Heart left ventricle (tissue), 16 donors: ENCODE measurements around the gene RAB3GAP1. TPM values are rescaled to one million over a fixed set of nuclear protein-coding genes. Genes with fewer than 3 reads are reported as not detected.

Experiments
- ATAC-seq, 4 donors: fragments of 200-7000 bp; cut with Tn5 transposase; one replicate each; pipeline ENCODE4 v1.9.1; 2020 to 2022; ENCODE audit warnings: moderate library complexity in 4 of 4, mild to moderate bottlenecking in 3 of 4, moderate number of reproducible peaks in 1 of 4
- DNase-seq, 5 donors: peaks; one replicate each; pipeline ENCODE4 v3.0.0-alpha.2; 2020
- H3K27ac ChIP-seq, 12 donors: fragments of 200-600 bp; sonication (generic) in 4 of 12; one replicate each; pipeline versions ENCODE4 v1.5.0 to v1.8.0; 2016 to 2022; ENCODE audit warnings: mild to moderate bottlenecking in 2 of 12
- H3K27me3 ChIP-seq, 9 donors: fragments of 200-600 bp; sonication (generic) in 2 of 9; one replicate each; pipeline versions ENCODE4 v1.5.1 to v1.8.0; 2016 to 2022; ENCODE audit warnings: mild to moderate bottlenecking in 3 of 9
- H3K36me3 ChIP-seq, 9 donors: fragments of 200-600 bp; sonication (generic) in 2 of 9; one replicate each; pipeline versions ENCODE4 v1.5.0 to v1.8.0; 2018 to 2022; ENCODE audit warnings: mild to moderate bottlenecking in 2 of 9
- H3K4me1 ChIP-seq, 12 donors: fragments of 200-600 bp; sonication (generic) in 4 of 12; one replicate each; pipeline versions ENCODE4 v1.5.0 to v1.8.0; 2016 to 2022; ENCODE audit warnings: mild to moderate bottlenecking in 3 of 12
- H3K4me3 ChIP-seq, 12 donors: fragments of 200-600 bp; sonication (generic) in 4 of 12; one replicate each; pipeline versions ENCODE4 v1.5.0 to v1.8.0; 2017 to 2022; ENCODE audit warnings: mild to moderate bottlenecking in 9 of 12, moderate library complexity in 4 of 12
- H3K9me3 ChIP-seq, 12 donors: fragments of 200-600 bp; sonication (generic) in 4 of 12; one replicate each; pipeline versions ENCODE4 v1.5.0 to v1.8.0; 2016 to 2022; ENCODE audit warnings: mild to moderate bottlenecking in 1 of 12
- POLR2A ChIP-seq, 2 donors: fragments of 450-650 bp; IDR thresholded peaks; one replicate each; pipeline ENCODE4 v1.6.1; 2017; ENCODE audit warnings: antibody characterized with exemption in 2 of 2, mild to moderate bottlenecking in 2 of 2, moderate library complexity in 2 of 2
- WGBS, 4 donors: extraction: QIAGEN DNeasy Blood & Tissue Kit in 2 of 4; methylation state at CpG; one replicate each; pipeline versions ENCODE4 v1.1.5 to v1.1.7; 2013 to 2018; 5-methylcytosine and 5-hydroxymethylcytosine counted together
- intact Hi-C, 10 donors: fragments of 100-400 bp; cut with DNase I; formaldehyde crosslinking; loops; one replicate each; pipeline versions ENCODE4 v1.11.1 to v1.14.2; 2022
- polyA plus RNA-seq, 2 donors: library from polyadenylated mRNA; stranded (reverse); fragments of 200-250 nt; gene quantifications; one replicate each; pipeline ENCODE4 v1.2.3, GENCODE V29; 2013
- total RNA-seq, 9 donors: library from RNA; depleted of rRNA in 2 of 9; stranded (reverse); fragments of >200 nt in 2 of 9; fragmentation: NEBNext Ultra II Directional in 3 of 9; extraction: Animal tissue kit (Norgen Biotek cat#: 25700) in 3 of 9; gene quantifications; one replicate each; pipeline versions ENCODE4 v1.1.0 to v1.2.4, GENCODE V29; 2016 to 2023
- TF ChIP-seq, protein P1 (sequence below), 12 donors: fragments of 200-600 bp; sonication (generic) in 4 of 12; IDR thresholded peaks; one replicate each; pipeline versions ENCODE4 v1.5.0 to v1.8.0; 2018 to 2022; ENCODE audit warnings: antibody characterized with exemption in 12 of 12, mild to moderate bottlenecking in 5 of 12
- donor health status: ischemic (EF 13 %, LVEDD 7.1; RV severe dilation, severe dysfunction).
- donor health status: healthy with polysubstance abuse.
- donor health status: DM: no; HTN: yes; CAD: no.
- donor health status: DM: no; HTN: no; CAD: no.
- donor health status: ischemic (EF 25% LVEDD 6.9; RV normal size, moderate dysfunction).
- donor health status: ischemic (EF 25% LVEDD 5.7; RV mildly dilated, moderate dysfunction).
- donor health status: healthy.
- donor health status: DM: yes; HTN: yes; CAD: no.
- donor health status: ischemic (EF 35%, LVEDD 5.7; RV mildly dilated, moderate dysfunction).
- donor health status: nonischemic (EF 11% LVEDD 7.7; RV severe dilation, severe dysfunction).
- donor health status: DM: yes; HTN: yes; CAD: no.
- donor health status: PGD.
- donor health status: ischemic (EF 29% LVEDD 5.4; RV normal size, mild dysfunction).
- donor health status: nonischemic (EF 23%, LVEDD 6.1; RV moderate dilation, normal function).

The RAB3GAP1 gene
- total and polyA plus RNA-seq, 11 donors: 16.7 to 63.6 (median 47.2) TPM

GRCh38 chr2:135095591-135095990, 43.5 kb downstream of the RAB3GAP1 start:
- H3K9me3 ChIP-seq: no peaks in the 10 kb centered on the region
- H3K4me3 ChIP-seq: no peak overlapping the region
- intact Hi-C loops: no loop called here
- no peak overlapping the region for H3K27ac ChIP-seq
- H3K27me3 ChIP-seq: no peaks in the 10 kb centered on the region
- DNase-seq (no peak), ATAC-seq (no peak)
- TF ChIP-seq, protein P1, sequence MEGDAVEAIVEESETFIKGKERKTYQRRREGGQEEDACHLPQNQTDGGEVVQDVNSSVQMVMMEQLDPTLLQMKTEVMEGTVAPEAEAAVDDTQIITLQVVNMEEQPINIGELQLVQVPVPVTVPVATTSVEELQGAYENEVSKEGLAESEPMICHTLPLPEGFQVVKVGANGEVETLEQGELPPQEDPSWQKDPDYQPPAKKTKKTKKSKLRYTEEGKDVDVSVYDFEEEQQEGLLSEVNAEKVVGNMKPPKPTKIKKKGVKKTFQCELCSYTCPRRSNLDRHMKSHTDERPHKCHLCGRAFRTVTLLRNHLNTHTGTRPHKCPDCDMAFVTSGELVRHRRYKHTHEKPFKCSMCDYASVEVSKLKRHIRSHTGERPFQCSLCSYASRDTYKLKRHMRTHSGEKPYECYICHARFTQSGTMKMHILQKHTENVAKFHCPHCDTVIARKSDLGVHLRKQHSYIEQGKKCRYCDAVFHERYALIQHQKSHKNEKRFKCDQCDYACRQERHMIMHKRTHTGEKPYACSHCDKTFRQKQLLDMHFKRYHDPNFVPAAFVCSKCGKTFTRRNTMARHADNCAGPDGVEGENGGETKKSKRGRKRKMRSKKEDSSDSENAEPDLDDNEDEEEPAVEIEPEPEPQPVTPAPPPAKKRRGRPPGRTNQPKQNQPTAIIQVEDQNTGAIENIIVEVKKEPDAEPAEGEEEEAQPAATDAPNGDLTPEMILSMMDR (IDR thresholded peaks at IDR 0.05): no peak
- TF ChIP-seq POLR2A (IDR thresholded peaks at IDR 0.05): no peak
- peaks cover 0 to 49% (median 36%) of the 10 kb centered on the region in 9 donors for H3K36me3 ChIP-seq
- WGBS, 4 donors: 98 to 99% (median 98%) methylated on average over 3 of the region's 3 CpGs
- H3K4me1 ChIP-seq: peaks cover 0 to 10% (median under 1%) of the 10 kb centered on the region in 12 donors

DNA sequence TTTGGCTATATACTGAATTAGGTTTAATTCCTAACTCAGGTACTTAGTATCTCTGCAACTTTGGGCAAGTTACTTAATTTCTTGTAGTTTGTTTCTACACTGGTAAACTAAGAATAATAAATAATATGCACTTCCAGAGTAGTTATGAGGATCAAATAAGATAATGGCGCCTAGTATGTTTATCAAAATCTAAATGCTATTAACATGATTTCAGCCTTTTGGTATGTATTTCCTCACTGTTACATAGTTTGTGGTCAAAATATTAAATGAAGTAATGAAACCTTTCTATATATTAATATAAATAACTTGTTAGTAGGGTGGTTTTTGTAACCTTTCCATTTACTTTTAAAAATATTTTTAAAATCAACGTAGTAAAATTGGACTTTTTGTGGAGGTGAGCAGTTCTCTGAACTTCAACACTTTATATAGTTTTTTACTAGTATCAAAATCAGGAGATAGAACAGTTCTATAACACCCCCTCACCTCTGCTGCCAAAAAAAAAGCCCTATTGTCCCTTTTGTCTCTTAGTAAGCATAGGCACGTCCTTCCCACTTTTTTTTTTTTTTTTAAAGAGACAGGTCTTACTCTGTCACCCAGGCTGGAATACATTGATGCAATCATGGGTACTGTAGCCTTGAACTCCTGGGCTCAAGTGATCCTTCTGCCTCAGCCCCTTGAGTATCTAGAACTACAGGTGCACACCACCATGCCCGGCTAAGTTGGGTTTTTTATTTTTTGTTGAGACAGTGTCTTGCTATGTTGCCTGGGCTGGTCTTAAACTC, 44.8 kb downstream of the RAB3GAP1 start:
- no peak overlapping the region for H3K4me3 ChIP-seq
- intact Hi-C loops: no loop called here
- WGBS, 4 donors: 73 to 75% (median 73%) methylated on average over 4 of the region's 4 CpGs
- H3K4me1 ChIP-seq: peaks cover 0 to 15% (median 2%) of the 10 kb centered on the region in 12 donors
- peaks cover 0 to 47% (median 36%) of the 10 kb centered on the region in 9 donors for H3K36me3 ChIP-seq
- no peak overlapping the region for H3K27ac ChIP-seq
- ATAC-seq (no peak), DNase-seq (no peak)
- TF ChIP-seq POLR2A (IDR thresholded peaks at IDR 0.05): no peak
- TF ChIP-seq, protein P1 (IDR thresholded peaks at IDR 0.05): no peak
- H3K9me3 ChIP-seq: no peaks in the 10 kb centered on the region
- no peaks in the 10 kb centered on the region for H3K27me3 ChIP-seq

GRCh38 chr2:135097532-135098231, 45.6 kb downstream of the RAB3GAP1 start:
- WGBS, 4 donors: 95 to 100% (median 97%) methylated on average over 2 of the region's 2 CpGs
- H3K4me3 ChIP-seq: no peak overlapping the region
- TF ChIP-seq, protein P1 (IDR thresholded peaks at IDR 0.05): no peak
- no peak for TF ChIP-seq POLR2A (IDR thresholded peaks at IDR 0.05)
- intact Hi-C loops: no loop called here
- DNase-seq (no peak), ATAC-seq (no peak)
- H3K4me1 ChIP-seq: peaks cover 0 to 15% (median 2%) of the 10 kb centered on the region in 12 donors
- no peaks in the 10 kb centered on the region for H3K27me3 ChIP-seq
- H3K9me3 ChIP-seq: no peaks in the 10 kb centered on the region
- peaks cover 0 to 48% (median 30%) of the 10 kb centered on the region in 9 donors for H3K36me3 ChIP-seq
- H3K27ac ChIP-seq: no peak overlapping the region
